Dermis microvascular lymphatic vessel endothelial cell (primary cell): ENCODE measurements around the gene FREY1. TPM values are rescaled to one million over a fixed set of nuclear protein-coding genes. Genes with fewer than 3 reads are reported as not detected.

Source experiments
- DNase-seq, 2 donors: peaks; one replicate each; pipeline versions ENCODE4 v3.0.0 to v3.0.0-alpha.2; 2010; ENCODE audit warnings: low read depth in 2 of 2
- total RNA-seq: library from RNA; depleted of rRNA; stranded (reverse); fragments of >200 nt; gene quantifications from 2 replicates; pipeline ENCODE4 v1.2.1, GENCODE V29; 2014

Gene FREY1
- total RNA-seq, 1 donor from 2014 or later = 0.64 TPM

GRCh38 chr11:45872651-45873356 lies 34.3 kb downstream of the FREY1 start:
- peak in 1 of 2 donors; percentile 71 for DNase-seq

GRCh38 chr11:45871638-45872037 lies 35.4 kb downstream of the FREY1 start:
- DNase-seq = no peak

DNA sequence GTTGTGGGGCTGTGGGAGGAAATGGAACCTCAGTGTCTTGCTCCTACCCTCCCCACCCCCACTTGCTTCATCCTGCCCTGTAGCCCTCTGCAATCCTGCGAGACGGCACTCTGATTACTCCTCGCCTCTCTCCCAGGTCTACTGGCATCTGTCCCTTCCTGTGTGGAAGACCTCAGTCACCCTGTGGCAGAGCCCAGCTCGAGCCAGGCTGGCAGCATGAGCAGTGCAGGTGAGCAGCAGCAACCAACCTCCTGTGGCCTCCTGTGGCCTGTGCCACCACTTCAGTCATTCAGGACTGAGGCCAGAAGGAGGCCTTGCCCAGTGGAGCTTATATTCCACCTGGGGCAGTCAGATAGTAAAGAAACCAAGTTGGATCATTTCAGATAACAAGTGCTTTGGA lies 36.4 kb downstream of the FREY1 start:
- DNase-seq = no peak

DNA sequence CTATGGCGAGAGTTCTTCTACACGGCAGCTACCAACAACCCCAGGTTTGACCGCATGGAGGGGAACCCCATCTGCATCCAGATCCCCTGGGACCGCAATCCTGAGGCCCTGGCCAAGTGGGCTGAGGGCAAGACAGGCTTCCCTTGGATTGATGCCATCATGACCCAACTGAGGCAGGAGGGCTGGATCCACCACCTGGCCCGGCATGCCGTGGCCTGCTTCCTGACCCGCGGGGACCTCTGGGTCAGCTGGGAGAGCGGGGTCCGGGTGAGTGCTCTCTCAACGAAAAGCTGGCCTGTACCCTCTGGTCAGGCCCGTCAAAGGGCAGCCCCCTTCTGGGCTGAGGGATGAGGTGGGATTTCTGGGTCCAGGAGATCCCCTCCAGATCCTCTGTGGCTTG lies 37.5 kb downstream of the FREY1 start:
- DNase-seq = no peak

GRCh38 chr11:45864041-45864440 lies 43.0 kb downstream of the FREY1 start:
- DNase-seq = peak; percentile 67 to 71

DNA sequence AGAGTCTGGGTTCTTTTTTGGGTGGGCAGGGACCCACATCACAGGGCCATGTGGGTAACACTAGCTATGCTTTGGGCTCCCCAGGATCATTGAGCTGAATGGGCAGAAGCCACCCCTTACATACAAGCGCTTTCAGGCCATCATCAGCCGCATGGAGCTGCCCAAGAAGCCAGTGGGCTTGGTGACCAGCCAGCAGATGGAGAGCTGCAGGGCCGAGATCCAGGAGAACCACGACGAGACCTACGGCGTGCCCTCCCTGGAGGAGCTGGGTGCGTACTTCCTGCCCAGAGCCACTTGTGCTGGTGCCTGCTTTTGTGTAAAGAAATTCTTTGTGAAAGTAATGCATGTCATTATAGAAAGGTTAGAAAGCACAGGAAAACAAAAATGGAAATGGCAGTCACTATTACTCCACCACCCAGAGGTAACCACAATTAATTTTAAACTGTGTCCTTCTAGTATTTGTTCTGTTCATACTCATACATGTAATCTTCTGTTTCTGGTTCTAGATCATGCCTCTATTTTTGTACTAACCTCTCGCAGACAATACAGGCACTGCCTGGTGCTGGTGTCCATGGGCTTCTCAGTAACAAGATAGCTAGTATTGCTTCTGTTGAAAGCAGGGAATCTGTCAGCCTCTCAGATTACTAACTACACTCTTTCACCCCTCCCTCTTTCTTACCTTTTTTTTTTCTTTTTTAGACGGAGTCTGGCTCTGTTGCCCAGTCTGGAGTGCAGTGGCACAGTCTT lies 46.1 kb downstream of the FREY1 start:
- no peak for DNase-seq

DNA sequence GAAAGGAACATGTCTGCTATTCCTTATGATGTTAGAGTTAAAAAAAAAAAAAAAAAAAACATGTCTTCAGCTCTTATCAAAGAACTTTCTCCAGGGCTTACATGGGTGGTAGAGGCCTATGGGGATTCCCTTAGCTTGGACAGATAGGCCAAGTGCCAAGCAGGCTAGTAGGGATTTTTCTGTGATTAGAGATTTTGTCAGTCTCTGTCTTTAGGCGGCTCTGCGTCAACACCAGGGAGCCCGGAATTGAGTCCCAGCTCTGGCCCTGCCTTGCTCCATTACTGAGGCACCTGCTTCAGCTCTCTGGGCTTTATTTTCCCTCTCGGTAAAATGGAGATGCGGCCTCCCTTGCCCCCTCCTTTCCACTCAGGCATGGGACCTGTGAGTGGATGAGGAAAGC lies 46.7 kb downstream of the FREY1 start:
- DNase-seq = no peak

- DNase-seq = peak; percentile 28 to 87
Observed at GRCh38 chr11:45859661-45860140, 47.4 kb downstream of the FREY1 start.

DNA sequence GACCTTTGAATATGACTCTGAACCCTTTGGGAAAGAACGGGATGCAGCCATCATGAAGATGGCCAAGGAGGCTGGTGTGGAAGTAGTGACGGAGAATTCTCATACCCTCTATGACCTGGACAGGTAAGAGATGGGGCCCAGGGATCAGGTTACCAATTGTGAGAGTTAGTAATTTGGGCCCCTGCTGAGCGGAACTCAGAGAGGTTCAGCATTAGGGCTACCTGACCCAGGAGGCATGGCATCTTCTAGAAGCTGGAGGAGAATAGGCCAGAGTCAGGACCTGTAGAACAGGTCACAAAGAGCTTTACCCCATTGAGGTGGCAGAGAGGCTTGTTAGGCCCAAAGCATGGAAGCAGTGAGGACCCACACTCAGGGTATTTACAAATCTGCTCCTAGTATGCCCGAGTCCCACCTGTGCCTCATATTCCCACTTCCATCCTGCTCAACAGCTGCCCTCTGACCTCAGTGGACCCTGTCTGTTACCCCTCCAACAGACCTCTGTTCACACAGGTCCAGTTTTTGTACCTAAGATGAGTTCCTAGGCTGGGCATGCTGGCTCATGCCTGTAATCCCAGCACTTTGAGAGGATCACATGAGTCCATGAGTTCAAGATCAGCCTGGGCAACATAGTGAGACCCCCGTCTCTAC lies 48.2 kb downstream of the FREY1 start:
- DNase-seq = no peak

GRCh38 chr11:45857961-45858474 lies 49.1 kb downstream of the FREY1 start:
- peak; percentile 7 to 93 for DNase-seq

Other genes with a start within 250 kb of the FREY1 start
- 5.4 TPM in 2 replicates for gene CHST1, start 241.6 kb downstream of the FREY1 start, total RNA-seq
- gene SLC35C1, start 102.1 kb downstream of the FREY1 start, total RNA-seq = 4.1 and 8.3 TPM in 2 replicates
- 4.5 and 8.1 TPM in 2 replicates for gene CRY2, start 59.8 kb downstream of the FREY1 start, total RNA-seq
- 2.1 and 2.8 TPM in 2 replicates for gene MAPK8IP1, start 21.6 kb downstream of the FREY1 start, total RNA-seq
- 30.8 and 31.4 TPM in 2 replicates for gene PEX16, start 10.6 kb upstream of the FREY1 start, total RNA-seq
- gene LARGE2, start 15.4 kb upstream of the FREY1 start, total RNA-seq = not detected in 2 replicates
- 6.7 TPM in 2 replicates for gene PHF21A, start 214.2 kb upstream of the FREY1 start, total RNA-seq